ENCODE measurements around the gene BCL2L2. TPM values are rescaled to one million over a fixed set of nuclear protein-coding genes. Genes with fewer than 3 reads are reported as not detected.
"Not testable (repeated sequence)": the region's sequence is repeated elsewhere in the genome, so short reads cannot be mapped to it uniquely, and the experiment has no call there.

The BCL2L2 gene
- 10 to 100 TPM; 41.3 to 49.8 (median 41.7) TPM for polyA plus RNA-seq (ENCODE audit: insufficient read length in 3 of 3)
- long read RNA-seq, donor 1, partial matches to known transcripts, result 13 of 15 reads
- long read RNA-seq, donor 1, other reads (novel, unspliced or antisense), result 0 of 15 reads
- long read RNA-seq, donor 2, result 0 reads
- long read RNA-seq, donor 3, partial matches to known transcripts, result 20 of 23 reads
- long read RNA-seq, donor 3, other reads (novel, unspliced or antisense), result 0 of 23 reads
- long read RNA-seq, donor 4, partial matches to known transcripts, result 0 of 3 reads
- long read RNA-seq, donor 4, other reads (novel, unspliced or antisense), result 0 of 3 reads
- long read RNA-seq, donor 5, result 0 reads
- long read RNA-seq, donor 6, partial matches to known transcripts, result 0 of 2 reads
- long read RNA-seq, donor 6, other reads (novel, unspliced or antisense), result 0 of 2 reads
- long read RNA-seq, donor 7, partial matches to known transcripts, result 0 of 4 reads
- long read RNA-seq, donor 7, other reads (novel, unspliced or antisense), result 0 of 4 reads
- long read RNA-seq, donor 8, result 0 reads
- long read RNA-seq, donor 9, partial matches to known transcripts, result 0 of 3 reads
- long read RNA-seq, donor 9, other reads (novel, unspliced or antisense), result 0 of 3 reads
- long read RNA-seq, donor 10, partial matches to known transcripts, result 22 of 25 reads
- long read RNA-seq, donor 10, other reads (novel, unspliced or antisense), result 0 of 25 reads
- long read RNA-seq, donor 11, partial matches to known transcripts, result 0 of 3 reads
- long read RNA-seq, donor 11, other reads (novel, unspliced or antisense), result 0 of 3 reads
- long read RNA-seq, donor 12, partial matches to known transcripts, result 0 of 1 reads
- long read RNA-seq, donor 12, other reads (novel, unspliced or antisense), result 0 of 1 reads
- long read RNA-seq, donor 13, result 0 reads
- long read RNA-seq, donor 14, partial matches to known transcripts, result 0 of 2 reads
- long read RNA-seq, donor 14, other reads (novel, unspliced or antisense), result 0 of 2 reads
- long read RNA-seq, donor 15, partial matches to known transcripts, result 0 of 1 reads
- long read RNA-seq, donor 15, other reads (novel, unspliced or antisense), result 0 of 1 reads
- long read RNA-seq, donor 16, transcript BCL2L2-201 (4 exons, 3,605 nt), result major isoform, 6 of 8 reads
- long read RNA-seq, donor 16, partial matches to known transcripts, result 0 of 8 reads
- long read RNA-seq, donor 16, other reads (novel, unspliced or antisense), result 0 of 8 reads

GRCh38 chr14:23306412-23307145 is at the start of gene BCL2L2:
TSS of gene BCL2L2 (plus strand) at chr14:23306833. CDS start at chr14:23307768, 935 bp downstream.
- DNase-seq (ENCODE audit: extremely low read depth in 1 of 11, low read depth in 9 of 11, low spot score in 4 of 11), result peak in 10 of 11 donors; percentile 82 to 91 (median 89)

- no peak for DNase-seq (ENCODE audit: extremely low read depth in 1 of 11, low read depth in 9 of 11, low spot score in 4 of 11)
Observed at GRCh38 chr14:23258256-23258655, 48.4 kb upstream of the BCL2L2 start.

- no peak for DNase-seq (ENCODE audit: extremely low read depth in 1 of 11, low read depth in 9 of 11, low spot score in 4 of 11)
Observed at GRCh38 chr14:23259426-23259825, 47.2 kb upstream of the BCL2L2 start.

- DNase-seq (ENCODE audit: extremely low read depth in 1 of 11, low read depth in 9 of 11, low spot score in 4 of 11), result not testable (repeated sequence)
Observed at GRCh38 chr14:23260849-23261248, 45.8 kb upstream of the BCL2L2 start.

GRCh38 chr14:23269193-23269592 is 37.4 kb upstream of the BCL2L2 start:
- DNase-seq (ENCODE audit: extremely low read depth in 1 of 11, low read depth in 9 of 11, low spot score in 4 of 11), result no peak

- no peak for DNase-seq (ENCODE audit: extremely low read depth in 1 of 11, low read depth in 9 of 11, low spot score in 4 of 11)
Observed at GRCh38 chr14:23275412-23275811, 31.2 kb upstream of the BCL2L2 start.

- no peak for DNase-seq (ENCODE audit: extremely low read depth in 1 of 11, low read depth in 9 of 11, low spot score in 4 of 11)
Observed at GRCh38 chr14:23277189-23277588, 29.4 kb upstream of the BCL2L2 start.

- DNase-seq (ENCODE audit: extremely low read depth in 1 of 11, low read depth in 9 of 11, low spot score in 4 of 11), result not testable (repeated sequence)
Observed at GRCh38 chr14:23277928-23278327, 28.7 kb upstream of the BCL2L2 start.

- DNase-seq (ENCODE audit: extremely low read depth in 1 of 11, low read depth in 9 of 11, low spot score in 4 of 11), result no peak
Observed at GRCh38 chr14:23281247-23281646, 25.4 kb upstream of the BCL2L2 start.

GRCh38 chr14:23284654-23285529 is 21.7 kb upstream of the BCL2L2 start:
- no peak for DNase-seq (ENCODE audit: extremely low read depth in 1 of 11, low read depth in 9 of 11, low spot score in 4 of 11)

GRCh38 chr14:23285530-23286019 is 21.1 kb upstream of the BCL2L2 start:
- no peak for DNase-seq (ENCODE audit: extremely low read depth in 1 of 11, low read depth in 9 of 11, low spot score in 4 of 11)

- peak; percentile 85 to 97 (median 96) for DNase-seq (ENCODE audit: extremely low read depth in 1 of 11, low read depth in 9 of 11, low spot score in 4 of 11)
Observed at GRCh38 chr14:23286020-23286901, 20.4 kb upstream of the BCL2L2 start, which contains the start of gene HOMEZ. TSS of gene HOMEZ (minus strand) at chr14:23286132. CDS start at chr14:23285952, 180 bp downstream.

GRCh38 chr14:23286902-23287479 is 19.6 kb upstream of the BCL2L2 start:
- DNase-seq (ENCODE audit: extremely low read depth in 1 of 11, low read depth in 9 of 11, low spot score in 4 of 11), result no peak

GRCh38 chr14:23294734-23295561 is 11.7 kb upstream of the BCL2L2 start:
- DNase-seq (ENCODE audit: extremely low read depth in 1 of 11, low read depth in 9 of 11, low spot score in 4 of 11), result peak in 2 of 11 donors; percentile 38 to 59
